Activated gamma-delta T cell treated with Interleukin-2 at 50 U/mL for 16 hours (primary cell): ENCODE results near the gene PTHLH.

Source experiments
- DNase-seq: peaks from one replicate; pipeline ENCODE4 v3.0.0-alpha.2; 2020

PTHLH gene

GRCh38 chr12:27972721-27973120 lies at the start of gene PTHLH:
Gene PTHLH, minus strand, starts transcription at chr12:27972733. Its CDS starts 3,239 bp downstream, at chr12:27969494.
- DNase-seq, result no peak

GRCh38 chr12:28021704-28022103 lies 49.2 kb upstream of the PTHLH start:
- DNase-seq, result no peak

DNA sequence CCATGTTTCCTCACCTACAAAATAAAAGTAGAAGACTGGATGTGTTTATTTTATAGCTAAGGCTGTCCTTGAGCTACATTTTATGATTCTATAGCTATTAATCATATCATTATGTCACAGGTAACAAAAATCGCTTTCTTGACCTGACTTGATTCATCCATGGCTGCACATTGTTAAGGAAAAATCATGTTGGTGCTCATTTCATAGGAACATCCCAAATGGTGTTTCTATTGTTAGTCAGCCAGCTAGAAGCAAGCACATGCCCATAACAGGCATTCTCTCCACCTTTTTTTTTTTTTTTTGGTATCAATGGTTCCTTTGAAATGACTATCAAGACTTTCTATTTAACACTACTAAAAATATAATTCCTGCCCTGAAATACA lies 45.3 kb upstream of the PTHLH start:
- no peak for DNase-seq

- DNase-seq, result no peak
These were observed 44.8 kb upstream of the PTHLH start for GRCh38 chr12:28017126-28017872.

GRCh38 chr12:28015165-28015564 lies 42.6 kb upstream of the PTHLH start:
- DNase-seq, result no peak

GRCh38 chr12:28014196-28014595 lies 41.7 kb upstream of the PTHLH start:
- no peak for DNase-seq

GRCh38 chr12:28012333-28012918 lies 39.9 kb upstream of the PTHLH start:
- no peak for DNase-seq

DNA sequence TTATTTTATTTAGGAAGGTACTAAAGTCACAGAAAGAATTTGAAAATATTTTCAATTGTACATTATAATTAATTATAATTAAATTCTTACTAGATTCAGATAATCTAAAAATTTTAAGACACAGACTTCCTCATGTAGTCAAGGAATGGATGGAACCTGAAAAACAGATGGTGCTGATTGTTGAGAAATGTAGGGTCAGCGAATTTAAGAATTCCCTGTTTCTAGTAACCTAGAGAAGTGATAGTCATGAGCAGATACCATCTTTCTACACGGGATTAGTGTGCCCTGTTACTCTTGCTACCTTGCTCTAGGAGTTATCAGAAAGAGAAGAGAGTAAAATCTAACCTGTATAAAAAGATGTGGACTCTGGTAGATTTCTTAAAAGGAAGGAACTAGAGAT lies 37.5 kb upstream of the PTHLH start:
- DNase-seq, result no peak

DNA sequence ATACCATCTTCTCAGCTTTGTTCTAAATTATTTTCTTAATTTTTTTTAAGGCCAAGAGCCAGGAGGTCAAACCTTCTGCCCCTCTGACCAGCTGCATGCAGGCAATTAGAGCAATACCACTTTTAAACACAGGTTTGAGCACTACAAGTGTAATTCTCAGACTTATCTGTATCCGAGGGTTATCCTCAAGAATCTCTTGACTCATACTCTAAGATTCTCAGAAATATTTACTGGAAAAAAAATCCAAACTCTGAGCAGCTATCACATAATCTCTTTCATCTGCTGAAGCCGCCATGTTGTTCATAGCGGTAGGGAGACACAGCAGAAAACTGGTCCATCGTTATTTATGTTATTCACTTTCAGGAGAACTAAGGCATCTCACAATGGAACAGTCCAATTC lies 27.4 kb upstream of the PTHLH start:
- no peak for DNase-seq

DNA sequence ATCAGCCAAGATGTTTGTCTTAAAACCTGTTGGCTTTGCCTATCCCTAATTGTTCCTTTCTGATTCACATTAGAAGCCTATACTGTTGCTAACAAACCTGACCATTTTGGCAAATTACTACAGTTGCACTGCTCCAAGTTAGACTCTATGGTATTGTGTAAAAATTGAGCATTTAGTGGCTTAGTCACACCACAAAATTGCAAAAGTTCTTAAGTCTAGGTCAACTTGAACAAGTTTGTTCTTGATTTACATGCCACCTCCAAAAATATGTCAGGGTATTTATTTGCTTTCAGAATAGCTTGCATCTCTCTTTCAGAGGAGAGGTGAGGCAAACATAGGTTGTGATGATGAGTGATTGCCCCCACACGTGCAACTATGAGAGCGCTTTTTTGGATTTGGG lies 27.0 kb upstream of the PTHLH start:
- DNase-seq, result no peak

GRCh38 chr12:27998658-27999057 lies 26.1 kb upstream of the PTHLH start:
- DNase-seq, result no peak

- DNase-seq, result no peak
These were observed 25.6 kb upstream of the PTHLH start for GRCh38 chr12:27998170-27998569.

GRCh38 chr12:27996761-27997160 lies 24.2 kb upstream of the PTHLH start:
- DNase-seq, result no peak

DNA sequence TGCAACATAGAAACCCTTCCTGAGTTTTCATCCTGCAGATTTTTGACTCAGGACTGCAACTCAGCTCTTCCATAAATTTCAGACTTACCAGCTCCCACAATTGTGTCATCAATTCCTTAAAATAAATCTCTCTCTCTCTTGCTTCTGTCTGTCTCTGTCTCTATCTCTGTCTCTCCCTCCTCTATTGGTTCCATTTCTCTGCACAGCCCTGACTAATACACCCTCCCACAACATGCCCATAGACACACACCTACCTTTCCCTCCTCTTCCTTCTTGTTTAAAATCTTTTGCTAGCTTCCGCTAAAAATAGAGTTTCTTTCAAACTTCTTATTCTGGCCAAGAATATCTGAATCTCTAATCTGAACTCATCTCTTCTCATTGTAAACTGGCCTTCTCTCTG lies 22.9 kb upstream of the PTHLH start:
- DNase-seq, result no peak

GRCh38 chr12:27988594-27989233 lies 16.2 kb upstream of the PTHLH start:
- no peak for DNase-seq

GRCh38 chr12:27987331-27987730 lies 14.8 kb upstream of the PTHLH start:
- no peak for DNase-seq

DNA sequence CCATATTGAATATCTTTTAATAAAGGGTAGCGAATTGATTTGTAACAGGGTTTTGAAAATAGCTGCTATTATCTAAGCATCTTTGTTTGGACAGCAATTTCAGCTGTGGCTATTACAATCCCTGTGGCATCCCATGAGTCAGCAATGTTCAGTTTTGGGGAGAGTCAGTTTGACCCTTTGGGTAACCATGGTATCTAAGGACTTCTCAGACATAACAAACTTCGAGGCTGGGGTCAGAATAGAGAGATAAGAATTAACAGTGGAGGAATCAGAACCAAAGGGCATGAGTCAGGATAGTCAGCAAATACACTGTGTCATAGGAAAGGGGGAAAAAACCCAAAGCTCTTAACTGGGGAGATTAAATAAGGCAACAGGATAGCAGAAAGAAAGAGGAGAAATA lies 11.7 kb upstream of the PTHLH start:
- DNase-seq, result no peak

DNA sequence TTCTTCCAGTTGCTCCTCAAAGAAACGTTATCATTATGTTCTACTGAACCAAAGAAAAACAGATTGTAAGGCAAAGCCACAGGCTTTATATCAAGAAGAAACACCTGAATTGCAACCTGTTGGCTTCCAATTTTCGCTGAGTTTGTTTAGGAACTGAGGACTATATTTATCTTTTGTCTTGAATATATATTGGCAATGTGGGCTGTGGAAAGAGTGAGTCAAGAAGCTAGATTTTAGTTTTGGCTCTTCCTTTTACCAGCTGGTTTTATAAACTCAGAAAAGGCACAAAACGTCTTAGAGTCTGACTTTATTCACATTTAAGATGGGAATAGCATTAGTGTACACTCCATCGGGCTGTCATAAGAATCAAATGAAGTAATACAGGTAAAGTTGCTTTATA lies 10.4 kb upstream of the PTHLH start:
- no peak for DNase-seq

DNA sequence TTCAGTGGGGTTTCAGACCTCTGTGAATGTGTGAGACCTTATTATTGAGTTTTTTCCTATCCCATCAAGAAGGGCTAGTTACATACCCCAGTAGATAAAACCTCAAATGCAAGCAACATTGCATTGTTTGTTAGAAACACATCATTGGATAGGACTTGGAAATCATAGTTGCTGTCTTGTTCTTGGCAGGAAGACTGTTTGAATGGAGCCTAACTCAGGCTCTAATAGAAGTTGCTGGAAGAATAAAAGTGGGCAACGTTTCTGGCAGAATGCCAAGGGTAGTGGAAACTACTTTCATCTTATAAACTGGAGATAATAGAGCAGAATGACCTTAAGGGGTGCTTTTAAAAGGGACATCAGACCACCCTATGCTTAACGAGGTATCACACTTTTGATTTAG lies 9.9 kb upstream of the PTHLH start:
- no peak for DNase-seq

DNA sequence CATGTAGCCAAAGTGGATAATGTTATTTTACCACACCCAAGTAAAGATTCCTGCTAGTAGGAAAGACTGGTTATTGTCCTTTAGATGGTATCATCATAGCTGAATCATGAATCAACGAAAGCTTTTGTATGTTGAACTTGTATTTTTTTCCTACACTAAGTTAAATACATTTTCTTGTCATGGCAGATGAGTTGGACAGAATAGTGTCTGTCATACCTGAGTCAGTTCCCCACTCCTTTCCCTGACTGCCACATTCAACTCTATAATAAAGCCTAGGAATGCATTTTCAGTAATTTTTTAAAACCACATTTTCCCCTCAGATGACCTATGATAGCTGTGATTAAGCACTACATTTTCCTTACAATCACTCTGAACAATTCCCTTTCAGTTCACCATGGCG lies 9.3 kb upstream of the PTHLH start:
- no peak for DNase-seq

GRCh38 chr12:27979145-27979544 lies 6.6 kb upstream of the PTHLH start:
- DNase-seq, result no peak

DNA sequence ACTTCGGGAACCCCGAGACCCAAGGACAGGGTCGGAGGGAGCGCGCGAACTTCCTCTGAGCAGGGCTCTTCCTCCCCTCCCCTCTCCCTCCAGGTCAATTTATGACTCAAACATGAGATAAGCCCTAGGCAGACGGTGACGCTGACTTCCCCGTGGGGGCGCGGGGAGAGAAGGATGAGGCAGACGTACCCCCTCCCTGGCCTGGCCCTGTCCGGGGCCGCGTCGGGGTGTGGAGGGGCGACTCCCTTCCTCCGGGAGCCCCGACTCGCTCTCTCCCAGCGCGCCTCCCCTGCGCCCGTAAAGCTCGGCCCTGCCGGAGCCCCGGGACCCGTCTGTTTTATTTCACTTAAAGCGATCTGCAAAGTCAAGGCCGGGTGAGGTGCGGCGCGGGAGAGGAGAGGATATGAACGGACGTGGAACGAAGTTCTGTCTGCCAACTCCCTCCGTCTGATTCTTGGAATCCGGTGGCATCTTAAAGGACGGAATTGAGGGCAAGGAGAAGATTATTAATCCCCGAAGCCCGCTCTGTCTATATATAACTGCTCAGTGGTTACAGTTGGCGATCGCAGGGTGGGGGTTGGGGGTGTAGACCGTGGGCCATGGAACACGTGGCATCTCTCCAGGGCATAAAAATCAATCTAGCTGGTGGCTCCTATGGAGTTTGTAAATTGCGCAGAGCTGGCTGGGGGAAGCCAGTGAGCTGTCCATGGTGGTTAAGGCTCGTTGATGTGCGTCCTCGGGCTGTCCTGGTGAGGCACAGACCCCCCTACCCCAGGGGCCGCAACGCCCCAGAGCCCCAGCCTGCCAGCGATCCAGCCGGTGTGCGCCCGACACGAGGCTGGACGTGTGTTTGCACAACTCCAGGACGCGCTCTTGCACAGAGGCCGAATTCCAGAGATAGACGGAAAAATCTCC lies 2.9 kb upstream of the PTHLH start:
- no peak for DNase-seq

DNA sequence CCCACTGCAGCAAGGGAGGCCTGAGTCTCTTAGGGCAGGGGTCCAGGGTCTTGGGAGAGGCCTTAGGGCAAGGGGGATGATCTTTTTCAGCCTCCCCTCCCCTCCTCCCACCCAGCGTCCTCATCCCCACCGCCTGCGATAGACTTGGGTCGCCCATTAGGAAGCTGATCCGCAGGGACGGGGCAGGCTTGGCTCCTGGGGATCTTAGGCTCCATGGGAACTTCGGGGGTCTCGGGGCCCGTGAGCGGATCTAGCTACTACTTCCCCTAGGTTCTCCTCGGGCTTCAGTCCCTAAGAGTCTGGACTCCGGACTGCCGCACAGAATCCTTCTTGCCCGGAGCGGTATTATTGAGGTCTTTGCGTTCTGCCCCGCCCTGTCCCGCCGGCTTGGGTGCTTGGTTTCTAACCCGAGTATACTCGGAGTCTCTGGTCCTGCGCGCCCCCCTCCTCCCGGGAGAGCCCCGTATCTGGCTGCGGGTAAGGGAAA lies 2.2 kb upstream of the PTHLH start:
- no peak for DNase-seq
